GM06990 (cell line): ENCODE measurements around the gene TECR.
A peak's percentile ranks its signal among the peaks of the same experiment; 100 is the strongest.

Experiments
- DNase-seq: peaks from one replicate; pipeline ENCODE4 v3.0.0-alpha.2; 2011; ENCODE audit not compliant: insufficient read length; ENCODE audit errors: extremely low read depth
- H3K27me3 ChIP-seq: replicated peaks from 2 replicates; pipeline ENCODE4 v1.6.0; 2011; ENCODE audit warnings: low read length; ENCODE audit not compliant: control insufficient read depth, insufficient read depth
- H3K36me3 ChIP-seq: 2 replicates; pipeline ENCODE4 v1.5.1; 2011; ENCODE audit warnings: low read length; ENCODE audit not compliant: control insufficient read depth, insufficient read depth
- H3K4me3 ChIP-seq: replicated peaks from 2 replicates; pipeline ENCODE4 v1.5.1; 2011; ENCODE audit warnings: low read depth, mild to moderate bottlenecking, control low read depth, low read length
- CTCF ChIP-seq: IDR thresholded peaks from 2 replicates; pipeline ENCODE4 v1.5.1; 2011; ENCODE audit warnings: low read length, control low read depth, mild to moderate bottlenecking, inconsistent platforms; ENCODE audit not compliant: insufficient read depth, poor library complexity, severe bottlenecking

The TECR gene

GRCh38 chr19:14517840-14518505, 11.4 kb upstream of the TECR start, which contains the start of gene DNAJB1:
TSS of gene DNAJB1 (minus strand) at chr19:14518397. CDS start at chr19:14518349, 48 bp downstream.
- H3K4me3 ChIP-seq, result peak within 1 kb of the TSS; percentile 91
- H3K27me3 ChIP-seq, result no peaks in the 10 kb centered on the region
- peak; percentile 87 for DNase-seq
- no peak for TF ChIP-seq CTCF
- peaks cover 11% of the 10 kb centered on the region for H3K36me3 ChIP-seq

- Histone ChIP-seq H3K4me3 (no peak overlapping the region), H3K27me3 (no peaks in the 10 kb centered on the region), H3K36me3 (peaks cover 11% of the 10 kb centered on the region)
- TF ChIP-seq CTCF, result no peak
- DNase-seq, result no peak
These were observed 10.0 kb upstream of the TECR start for GRCh38 chr19:14519245-14519859.

- Histone ChIP-seq H3K27me3 (no peaks in the 10 kb centered on the region), H3K4me3 (no peak overlapping the region), H3K36me3 (peaks cover 9% of the 10 kb centered on the region)
- no peak for TF ChIP-seq CTCF
- no peak for DNase-seq
These were observed 9.5 kb upstream of the TECR start for GRCh38 chr19:14519860-14520407.

GRCh38 chr19:14520543-14520942, 8.9 kb upstream of the TECR start:
- DNase-seq, result no peak
- Histone ChIP-seq H3K27me3 (no peaks in the 10 kb centered on the region), H3K4me3 (no peak overlapping the region), H3K36me3 (peaks cover 3% of the 10 kb centered on the region)
- TF ChIP-seq CTCF, result no peak

- H3K4me3 ChIP-seq, result no peak overlapping the region
- H3K36me3 ChIP-seq, result no peaks in the 10 kb centered on the region
- no peak for TF ChIP-seq CTCF
- H3K27me3 ChIP-seq, result no peaks in the 10 kb centered on the region
- no peak for DNase-seq
These were observed 3.7 kb upstream of the TECR start for GRCh38 chr19:14525729-14526128.
